Loucy (cell line): ENCODE results near the gene RPUSD1.

ENCODE experiments used
- H2AFZ ChIP-seq: fragments of 200-600 bp; sonication (generic); 2 replicates; pipeline ENCODE4 v1.6.0; 2016; ENCODE audit warnings: antibody characterized with exemption, mild to moderate bottlenecking, low read length, moderate library complexity
- H3F3A ChIP-seq: fragments of 200-600 bp; 2 replicates; pipeline ENCODE4 v1.6.0; 2016; ENCODE audit warnings: antibody characterized with exemption, low read depth, mild to moderate bottlenecking
- H3K27me3 ChIP-seq: fragments of 200-600 bp; sonication (generic); 2 replicates; pipeline ENCODE4 v1.6.1; 2014; ENCODE audit warnings: low read length, mild to moderate bottlenecking; ENCODE audit not compliant: insufficient read depth, poor library complexity, severe bottlenecking
- H3K36me3 ChIP-seq: fragments of 200-600 bp; sonication (generic); 2 replicates; pipeline ENCODE4 v1.6.1; 2016; ENCODE audit warnings: low read length; ENCODE audit not compliant: insufficient read depth
- H3K4me1 ChIP-seq: fragments of 200-600 bp; sonication (generic); 2 replicates; pipeline ENCODE4 v1.5.1; 2014; ENCODE audit warnings: low read length, mild to moderate bottlenecking; ENCODE audit not compliant: insufficient read depth, poor library complexity, severe bottlenecking
- H3K4me2 ChIP-seq: fragments of 200-600 bp; sonication (generic); 2 replicates; pipeline ENCODE4 v1.6.0; 2014; ENCODE audit warnings: antibody characterized with exemption, low read length, low read depth, mild to moderate bottlenecking; ENCODE audit not compliant: poor library complexity, severe bottlenecking
- H3K4me3 ChIP-seq: fragments of 200-600 bp; sonication (generic); 2 replicates; pipeline ENCODE4 v1.5.1; 2014; ENCODE audit warnings: low read length, mild to moderate bottlenecking, mixed read lengths; ENCODE audit not compliant: poor library complexity, severe bottlenecking
- H3K79me2 ChIP-seq: fragments of 200-600 bp; sonication (generic); 2 replicates; pipeline ENCODE4 v1.6.1; 2014; ENCODE audit warnings: low read length; ENCODE audit not compliant: insufficient read depth
- H3K9ac ChIP-seq: fragments of 200-600 bp; sonication (generic); 2 replicates; pipeline ENCODE4 v1.6.0; 2014; ENCODE audit warnings: mild to moderate bottlenecking, low read depth, low read length, moderate library complexity; ENCODE audit not compliant: poor library complexity, severe bottlenecking
- H3K9me2 ChIP-seq: fragments of 200-600 bp; sonication (generic); replicated peaks from 2 replicates; pipeline ENCODE4 v1.6.1; 2016; ENCODE audit warnings: low read depth, low read length, mixed read lengths
- H3K9me3 ChIP-seq: fragments of 200-600 bp; sonication (generic); 2 replicates; pipeline ENCODE4 v1.6.1; 2014; ENCODE audit warnings: mild to moderate bottlenecking, antibody characterized with exemption, low read length, low read depth; ENCODE audit not compliant: insufficient read depth
- H4K20me1 ChIP-seq: fragments of 200-600 bp; sonication (generic); 2 replicates; pipeline ENCODE4 v1.6.0; 2014; ENCODE audit warnings: antibody characterized with exemption, low read length, mild to moderate bottlenecking; ENCODE audit not compliant: insufficient read depth, poor library complexity, severe bottlenecking
- EZH2phosphoT487 ChIP-seq: fragments of 200-600 bp; IDR thresholded peaks from 2 replicates; pipeline ENCODE4 v1.6.1; 2018; ENCODE audit warnings: antibody characterized with exemption, mild to moderate bottlenecking, moderate library complexity, borderline replicate concordance
- TF ChIP-seq, protein P1 (sequence below): fragments of 200-600 bp; sonication (generic); conservative IDR thresholded peaks from 2 replicates; pipeline ENCODE4 v1.5.1; 2014; ENCODE audit warnings: mild to moderate bottlenecking, antibody characterized with exemption, low read length

RPUSD1 gene

GRCh38 chr16:779561-779960, 8.6 kb downstream of the RPUSD1 start:
- Histone ChIP-seq H3K79me2 (no peaks in the 10 kb centered on the region), H3K27me3 (no peaks in the 10 kb centered on the region), H4K20me1 (no peaks in the 10 kb centered on the region), H2AFZ (no peak overlapping the region), H3K36me3 (no peaks in the 10 kb centered on the region), H3K9ac (no peak overlapping the region), H3K4me3 (no peak overlapping the region), H3K4me1 (no peaks in the 10 kb centered on the region), H3K4me2 (no peak overlapping the region), H3K9me3 (no peaks in the 10 kb centered on the region), H3K9me2 (no peaks in the 10 kb centered on the region), H3F3A (no peaks in the 10 kb centered on the region)
- TF ChIP-seq, protein P1, sequence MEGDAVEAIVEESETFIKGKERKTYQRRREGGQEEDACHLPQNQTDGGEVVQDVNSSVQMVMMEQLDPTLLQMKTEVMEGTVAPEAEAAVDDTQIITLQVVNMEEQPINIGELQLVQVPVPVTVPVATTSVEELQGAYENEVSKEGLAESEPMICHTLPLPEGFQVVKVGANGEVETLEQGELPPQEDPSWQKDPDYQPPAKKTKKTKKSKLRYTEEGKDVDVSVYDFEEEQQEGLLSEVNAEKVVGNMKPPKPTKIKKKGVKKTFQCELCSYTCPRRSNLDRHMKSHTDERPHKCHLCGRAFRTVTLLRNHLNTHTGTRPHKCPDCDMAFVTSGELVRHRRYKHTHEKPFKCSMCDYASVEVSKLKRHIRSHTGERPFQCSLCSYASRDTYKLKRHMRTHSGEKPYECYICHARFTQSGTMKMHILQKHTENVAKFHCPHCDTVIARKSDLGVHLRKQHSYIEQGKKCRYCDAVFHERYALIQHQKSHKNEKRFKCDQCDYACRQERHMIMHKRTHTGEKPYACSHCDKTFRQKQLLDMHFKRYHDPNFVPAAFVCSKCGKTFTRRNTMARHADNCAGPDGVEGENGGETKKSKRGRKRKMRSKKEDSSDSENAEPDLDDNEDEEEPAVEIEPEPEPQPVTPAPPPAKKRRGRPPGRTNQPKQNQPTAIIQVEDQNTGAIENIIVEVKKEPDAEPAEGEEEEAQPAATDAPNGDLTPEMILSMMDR: no peak
- no peak for TF ChIP-seq EZH2phosphoT487

DNA sequence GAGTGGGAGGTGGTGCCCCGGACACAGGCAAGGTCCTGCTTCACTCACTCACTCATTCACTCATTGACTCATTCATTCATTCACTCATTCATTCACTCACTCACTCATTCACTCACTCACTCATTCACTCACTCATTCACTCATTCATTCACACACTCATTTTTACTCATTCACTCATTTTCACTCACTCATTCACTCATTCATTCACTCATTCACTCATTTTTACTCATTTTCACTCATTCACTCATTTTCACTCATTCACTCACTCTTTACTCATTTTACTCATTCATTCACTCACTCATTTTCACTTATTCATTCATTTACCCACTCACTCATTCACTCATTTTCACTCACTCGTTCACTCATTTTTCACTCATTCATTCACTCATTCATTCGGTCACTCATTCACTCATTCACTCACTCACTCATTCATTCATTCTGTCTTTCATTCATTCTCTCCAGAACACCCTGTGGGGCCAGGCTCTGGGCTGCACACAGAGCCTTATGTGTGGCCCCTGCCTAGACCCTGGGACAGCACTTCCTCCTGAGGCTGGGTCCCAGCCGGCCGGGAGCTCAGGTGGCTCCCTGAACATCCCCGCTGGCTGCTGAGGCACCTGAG, 9.2 kb downstream of the RPUSD1 start:
- no peaks in the 10 kb centered on the region for H3K9me3 ChIP-seq
- no peaks in the 10 kb centered on the region for H3K79me2 ChIP-seq
- H3K27me3 ChIP-seq: no peaks in the 10 kb centered on the region
- no peaks in the 10 kb centered on the region for H4K20me1 ChIP-seq
- no peak for TF ChIP-seq EZH2phosphoT487
- TF ChIP-seq, protein P1: no peak
- H3K36me3 ChIP-seq: no peaks in the 10 kb centered on the region
- H2AFZ ChIP-seq: no peak overlapping the region
- no peak overlapping the region for H3K9ac ChIP-seq
- no peak overlapping the region for H3K4me3 ChIP-seq
- H3K4me1 ChIP-seq: no peaks in the 10 kb centered on the region
- no peaks in the 10 kb centered on the region for H3F3A ChIP-seq
- no peak overlapping the region for H3K4me2 ChIP-seq
- no peaks in the 10 kb centered on the region for H3K9me2 ChIP-seq

GRCh38 chr16:778447-778846, 9.7 kb downstream of the RPUSD1 start:
- no peak overlapping the region for H3K4me2 ChIP-seq
- TF ChIP-seq EZH2phosphoT487: no peak
- TF ChIP-seq, protein P1: no peak
- no peaks in the 10 kb centered on the region for H3K27me3 ChIP-seq

More at GRCh38 chr16:778447-778846, 9.7 kb downstream of the RPUSD1 start:
- no peak overlapping the region for H3K4me3 ChIP-seq
- no peak overlapping the region for H3K9ac ChIP-seq
- H3K9me3 ChIP-seq: no peaks in the 10 kb centered on the region
- H3K36me3 ChIP-seq: no peaks in the 10 kb centered on the region
- no peaks in the 10 kb centered on the region for H3K4me1 ChIP-seq
- H3K9me2 ChIP-seq: no peaks in the 10 kb centered on the region
- H2AFZ ChIP-seq: no peak overlapping the region
- no peaks in the 10 kb centered on the region for H4K20me1 ChIP-seq
- H3K79me2 ChIP-seq: no peaks in the 10 kb centered on the region
- H3F3A ChIP-seq: no peaks in the 10 kb centered on the region
